ENCODE data around the gene GPR35. TPM values are rescaled to one million over a fixed set of nuclear protein-coding genes. Genes with fewer than 3 reads are reported as not detected.

GPR35 gene
- total RNA-seq, 1 experiment from 2014 or later = 4.2 TPM

DNA sequence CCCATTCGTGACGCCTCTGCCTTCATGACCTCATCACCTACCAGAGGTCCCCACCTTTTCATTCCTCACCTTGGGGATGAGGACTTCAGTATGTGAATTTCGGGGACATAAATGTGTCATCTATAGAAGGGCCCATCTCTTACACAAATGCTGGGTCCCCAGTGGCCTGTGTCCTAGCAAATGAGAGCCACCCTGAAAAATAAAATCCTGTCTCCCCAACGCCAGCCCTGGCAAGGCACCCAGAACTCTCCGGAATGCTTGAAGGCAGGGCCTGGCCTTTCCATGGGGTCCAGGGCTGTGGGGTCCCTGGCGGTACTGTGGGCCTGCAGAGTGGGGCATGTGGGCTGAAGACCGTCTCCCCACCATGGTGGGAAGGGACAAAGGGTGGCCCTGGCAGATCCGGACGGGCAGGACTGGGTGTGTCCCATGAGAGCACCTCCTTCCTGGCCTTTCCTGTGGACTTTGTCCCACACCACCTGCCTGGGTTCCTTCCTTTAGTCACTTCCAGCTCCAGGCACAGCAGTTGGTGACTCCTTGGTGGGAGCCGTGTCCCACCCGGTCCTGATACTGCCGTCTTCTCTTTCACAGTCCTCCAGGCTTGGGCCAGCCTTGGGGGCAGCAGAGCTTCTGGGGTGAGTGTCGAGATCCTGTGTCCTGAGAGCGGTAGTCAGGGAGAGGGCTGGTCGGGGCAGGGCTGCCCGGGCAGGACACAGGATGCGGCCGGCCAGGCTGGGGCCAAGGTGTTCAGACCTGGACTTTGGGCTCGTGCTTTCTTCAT lies 20.2 kb upstream of the GPR35 start:
- RAD21 ChIA-PET (ENCODE audit: low non-redundant PET in 1 of 2, low total read pairs in 2 of 2, uncharacterized antibody in 2 of 2, unreplicated experiment in 2 of 2) = no interaction called here
- ATAC-seq (no peak), DNase-seq (ENCODE audit: low read depth, low spot score) (no peak)
- no peaks in the 10 kb centered on the region for H3K36me3 ChIP-seq (ENCODE audit: control insufficient read depth in 1 of 2, insufficient read depth in 2 of 2, low read length in 2 of 2)
- no TSS peak for BruUV-seq (replicated peaks)
- peak overlapping the region; percentile 5; the same call in 1 of the 2 replicates for H3K9ac ChIP-seq (ENCODE audit: low read length)
- H2AFZ ChIP-seq (ENCODE audit: low read depth, low read length, poor library complexity, severe bottlenecking) = no peak overlapping the region
- POLR2A ChIA-PET = no interaction called here
- H3K9me3 ChIP-seq (ENCODE audit: control insufficient read depth in 1 of 2, insufficient read depth in 1 of 2, low read depth in 1 of 2, low read length in 2 of 2) = no peaks in the 10 kb centered on the region
- no peaks in the 10 kb centered on the region for H3K27me3 ChIP-seq (ENCODE audit: insufficient read depth, low read length)
- CTCF ChIA-PET = interaction anchor here (1.0 to 2.2 kb wide), 5 partner anchors 8 to 235 kb away, joined by 3 to 6 read pairs (median 4); partner anchors contain the start of gene CAPN10
- H3K79me2 ChIP-seq (ENCODE audit: insufficient read depth, low read length) = no peaks in the 10 kb centered on the region
- H4K20me1 ChIP-seq (ENCODE audit: insufficient read depth) = no peaks in the 10 kb centered on the region
- no peaks in the 10 kb centered on the region for H3K9me2 ChIP-seq (ENCODE audit: insufficient read depth)
- 0 out of 2 replicates have a peak, but pooled peaks have one; percentile 34 for TF ChIP-seq POLR2AphosphoS5 (IDR thresholded peaks at IDR 0.05; ENCODE audit: low read depth, low read length)
- TF ChIP-seq, protein P1, sequence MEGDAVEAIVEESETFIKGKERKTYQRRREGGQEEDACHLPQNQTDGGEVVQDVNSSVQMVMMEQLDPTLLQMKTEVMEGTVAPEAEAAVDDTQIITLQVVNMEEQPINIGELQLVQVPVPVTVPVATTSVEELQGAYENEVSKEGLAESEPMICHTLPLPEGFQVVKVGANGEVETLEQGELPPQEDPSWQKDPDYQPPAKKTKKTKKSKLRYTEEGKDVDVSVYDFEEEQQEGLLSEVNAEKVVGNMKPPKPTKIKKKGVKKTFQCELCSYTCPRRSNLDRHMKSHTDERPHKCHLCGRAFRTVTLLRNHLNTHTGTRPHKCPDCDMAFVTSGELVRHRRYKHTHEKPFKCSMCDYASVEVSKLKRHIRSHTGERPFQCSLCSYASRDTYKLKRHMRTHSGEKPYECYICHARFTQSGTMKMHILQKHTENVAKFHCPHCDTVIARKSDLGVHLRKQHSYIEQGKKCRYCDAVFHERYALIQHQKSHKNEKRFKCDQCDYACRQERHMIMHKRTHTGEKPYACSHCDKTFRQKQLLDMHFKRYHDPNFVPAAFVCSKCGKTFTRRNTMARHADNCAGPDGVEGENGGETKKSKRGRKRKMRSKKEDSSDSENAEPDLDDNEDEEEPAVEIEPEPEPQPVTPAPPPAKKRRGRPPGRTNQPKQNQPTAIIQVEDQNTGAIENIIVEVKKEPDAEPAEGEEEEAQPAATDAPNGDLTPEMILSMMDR (IDR thresholded peaks at IDR 0.05 in 2 of 3, conservative IDR thresholded peaks at IDR 0.05 in 1 of 3; ENCODE audit: borderline replicate concordance in 1 of 3, insufficient read depth in 1 of 3, low read depth in 2 of 3, low read length in 2 of 3) = no peak
- peaks cover 8 to 25% of the 10 kb centered on the region in 2 experiments; a peak in 3 of 4 replicates for H3K4me1 ChIP-seq (ENCODE audit: control insufficient read depth in 1 of 2, insufficient read depth in 2 of 2, low read length in 2 of 2)
- H3K27ac ChIP-seq (ENCODE audit: low read depth, low read length) = no peak overlapping the region; the same call in 1 of the 2 replicates
- peak overlapping the region; percentile 46 for H3K4me2 ChIP-seq (ENCODE audit: low read length)
- intact Hi-C loops (cut with micrococcal nuclease) = no loop called here
- peak overlapping the region in 1 of 2 experiments; percentile 4; a peak in 1 of 4 replicates for H3K4me3 ChIP-seq (replicated peaks in 1 of 2; ENCODE audit: low read depth in 1 of 2, low read length in 2 of 2)

All from HCT116 (cell line).